Mesendoderm (in vitro differentiated cells): Measurements from ENCODE around the gene HABP2.

Experiments
- DNase-seq: peaks from one replicate; pipeline ENCODE4 v3.0.0; 2013
- H2AK5ac ChIP-seq: 2 replicates; pipeline ENCODE4 v1.6.1; 2013; ENCODE audit warnings: low read length, inconsistent platforms
- H2BK120ac ChIP-seq: 2 replicates; pipeline ENCODE4 v1.6.1; 2013; ENCODE audit warnings: low read depth, mild to moderate bottlenecking, low read length, moderate library complexity, mixed read lengths
- H2BK15ac ChIP-seq: replicated peaks from 2 replicates; pipeline ENCODE4 v1.6.1; 2013; ENCODE audit warnings: low read depth, mild to moderate bottlenecking, moderate library complexity
- H2BK5ac ChIP-seq: 2 replicates; pipeline ENCODE4 v1.6.1; 2013; ENCODE audit warnings: low read length, inconsistent platforms
- H3K18ac ChIP-seq: 2 replicates; pipeline ENCODE4 v1.6.1; 2013; ENCODE audit warnings: mild to moderate bottlenecking, low read length, mixed read lengths
- H3K23ac ChIP-seq: one replicate; pipeline ENCODE4 v1.6.1; 2013; ENCODE audit warnings: low read length
- H3K27ac ChIP-seq: 2 replicates; pipeline ENCODE4 v1.5.1; 2013; ENCODE audit warnings: low read depth, mild to moderate bottlenecking, inconsistent platforms, low read length, moderate library complexity
- H3K27me3 ChIP-seq: 2 replicates; pipeline ENCODE4 v1.6.1; 2013; ENCODE audit warnings: low read length, control low read depth, mild to moderate bottlenecking, inconsistent platforms; ENCODE audit not compliant: insufficient read depth, poor library complexity
- H3K36me3 ChIP-seq: 2 replicates; pipeline ENCODE4 v1.6.1; 2013; ENCODE audit warnings: low read length, inconsistent platforms; ENCODE audit not compliant: control insufficient read depth, insufficient read depth
- H3K4ac ChIP-seq: one replicate; pipeline ENCODE4 v1.6.1; 2013; ENCODE audit warnings: low read depth, mild to moderate bottlenecking, low read length, moderate library complexity
- H3K4me1 ChIP-seq: 2 replicates; pipeline ENCODE4 v1.6.1; 2013; ENCODE audit warnings: low read depth, low read length, inconsistent platforms; ENCODE audit not compliant: control insufficient read depth
- H3K4me2 ChIP-seq: 2 replicates; pipeline ENCODE4 v1.6.1; 2013; ENCODE audit warnings: low read length
- H3K4me3 ChIP-seq: 2 replicates; pipeline ENCODE4 v1.5.1; 2013; ENCODE audit warnings: mild to moderate bottlenecking, low read length
- H3K56ac ChIP-seq: one replicate; pipeline ENCODE4 v1.6.1; 2013; ENCODE audit warnings: low read length
- H3K79me1 ChIP-seq: 2 replicates; pipeline ENCODE4 v1.6.1; 2013; ENCODE audit warnings: low read length, inconsistent platforms
- H3K79me2 ChIP-seq: 2 replicates; pipeline ENCODE4 v1.6.1; 2013; ENCODE audit warnings: mild to moderate bottlenecking, low read length; ENCODE audit not compliant: control insufficient read depth, insufficient read depth
- H3K9ac ChIP-seq: 2 replicates; pipeline ENCODE4 v1.6.1; 2013; ENCODE audit warnings: low read length, inconsistent platforms
- H4K5ac ChIP-seq: one replicate; pipeline ENCODE4 v1.6.1; 2013; ENCODE audit warnings: low read length
- H4K8ac ChIP-seq: one replicate; pipeline ENCODE4 v1.6.1; 2013; ENCODE audit warnings: low read depth, mild to moderate bottlenecking, control low read depth, low read length, moderate library complexity
- WGBS: extraction: QIAGEN DNeasy Blood & Tissue Kit; methylation state at CpG from one replicate; pipeline ENCODE4 v1.1.7; 2013; ENCODE audit warnings: low lambda C conversion rate, missing lambda C conversion rate; ENCODE audit not compliant: insufficient coverage; ENCODE audit errors: extremely low coverage; 5-methylcytosine and 5-hydroxymethylcytosine counted together

Gene HABP2

DNA sequence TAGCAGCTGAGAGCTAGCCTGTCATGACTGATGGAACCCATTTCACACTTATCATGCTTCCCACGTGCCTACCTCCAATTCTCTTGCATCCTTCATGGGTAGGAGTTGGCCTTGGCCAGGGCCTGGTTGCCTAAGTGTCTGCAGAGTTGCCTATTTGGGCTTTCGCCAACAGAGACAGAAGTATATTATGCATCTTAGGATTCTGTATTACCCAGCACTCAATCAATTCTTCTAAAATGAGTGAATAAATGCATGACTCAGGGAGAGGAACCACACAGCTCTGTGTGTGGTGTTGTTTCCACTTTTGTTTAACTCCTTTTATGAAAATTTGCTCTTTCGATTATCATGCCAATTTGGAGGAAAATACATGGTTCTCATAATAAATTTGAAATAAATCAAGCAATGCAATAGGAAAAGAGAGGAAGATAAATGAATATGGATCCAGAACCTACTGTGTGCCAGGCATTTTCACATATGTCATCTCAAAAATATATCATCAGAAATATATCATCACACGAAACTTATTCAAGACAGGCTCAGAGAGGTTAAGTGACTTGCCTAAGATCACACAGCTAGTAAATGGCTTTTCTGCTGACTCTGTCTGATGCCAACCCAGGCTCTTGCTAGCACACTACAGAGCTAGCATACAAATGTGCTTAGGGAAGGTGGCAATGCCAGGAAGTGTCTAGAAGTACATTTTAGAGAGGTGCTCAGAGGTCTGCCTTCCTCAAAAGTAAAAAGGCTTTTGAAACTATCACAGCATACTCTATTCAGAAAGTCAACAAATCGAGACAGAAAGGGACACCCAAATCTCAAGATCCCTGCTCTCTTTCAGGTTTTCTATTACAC, 9.5 kb upstream of the HABP2 start:
- Histone ChIP-seq H3K56ac (no peak overlapping the region), H3K23ac (no peak overlapping the region), H3K79me2 (no peaks in the 10 kb centered on the region), H3K27me3 (no peaks in the 10 kb centered on the region), H3K4me1 (no peaks in the 10 kb centered on the region), H4K8ac (no peak overlapping the region), H3K4ac (no peak overlapping the region), H2BK15ac (no peak overlapping the region), H3K4me3 (no peak overlapping the region), H2AK5ac (no peak overlapping the region), H2BK120ac (no peak overlapping the region), H3K4me2 (no peak overlapping the region), H3K79me1 (no peaks in the 10 kb centered on the region), H3K9ac (no peak overlapping the region), H2BK5ac (no peak overlapping the region), H3K18ac (no peak overlapping the region), H3K36me3 (no peaks in the 10 kb centered on the region), H4K5ac (no peak overlapping the region), H3K27ac (no peak overlapping the region)
- DNase-seq: no peak
- WGBS: no CpG with 5 or more reads among the region's 5 CpGs

DNA sequence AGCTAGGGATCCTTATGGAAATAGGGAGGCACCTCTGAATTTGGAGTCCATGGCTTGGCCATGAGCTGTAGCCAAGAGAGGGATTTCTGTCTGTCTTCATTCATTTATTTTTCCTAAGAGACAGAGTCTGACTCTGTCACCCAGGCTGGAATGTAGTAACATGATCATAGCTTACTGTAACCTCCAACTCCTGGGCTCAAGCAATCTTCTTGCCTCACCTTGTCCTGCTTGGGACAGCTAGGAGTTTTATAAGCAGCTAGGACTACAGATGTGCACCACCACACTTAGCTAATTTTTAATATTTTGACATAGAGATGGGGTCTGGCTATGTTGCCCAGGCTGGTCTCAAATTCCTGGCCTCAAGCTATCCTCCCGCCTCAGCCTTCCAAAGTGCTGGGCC, 8.5 kb upstream of the HABP2 start:
- H3K79me1 ChIP-seq: no peaks in the 10 kb centered on the region
- H3K4me3 ChIP-seq: no peak overlapping the region
- no peak overlapping the region for H3K4ac ChIP-seq
- no peaks in the 10 kb centered on the region for H3K36me3 ChIP-seq
- no peaks in the 10 kb centered on the region for H3K27me3 ChIP-seq
- WGBS: no CpG with 5 or more reads among the region's 1 CpG
- H2AK5ac ChIP-seq: no peak overlapping the region
- H3K18ac ChIP-seq: no peak overlapping the region
- H3K4me1 ChIP-seq: no peaks in the 10 kb centered on the region
- no peak overlapping the region for H2BK5ac ChIP-seq
- H3K79me2 ChIP-seq: no peaks in the 10 kb centered on the region
- H3K56ac ChIP-seq: no peak overlapping the region
- H3K9ac ChIP-seq: no peak overlapping the region
- no peak overlapping the region for H3K23ac ChIP-seq
- H4K8ac ChIP-seq: no peak overlapping the region
- H3K27ac ChIP-seq: no peak overlapping the region
- no peak overlapping the region for H2BK120ac ChIP-seq
- H4K5ac ChIP-seq: no peak overlapping the region
- no peak for DNase-seq
- H3K4me2 ChIP-seq: no peak overlapping the region
- no peak overlapping the region for H2BK15ac ChIP-seq

DNA sequence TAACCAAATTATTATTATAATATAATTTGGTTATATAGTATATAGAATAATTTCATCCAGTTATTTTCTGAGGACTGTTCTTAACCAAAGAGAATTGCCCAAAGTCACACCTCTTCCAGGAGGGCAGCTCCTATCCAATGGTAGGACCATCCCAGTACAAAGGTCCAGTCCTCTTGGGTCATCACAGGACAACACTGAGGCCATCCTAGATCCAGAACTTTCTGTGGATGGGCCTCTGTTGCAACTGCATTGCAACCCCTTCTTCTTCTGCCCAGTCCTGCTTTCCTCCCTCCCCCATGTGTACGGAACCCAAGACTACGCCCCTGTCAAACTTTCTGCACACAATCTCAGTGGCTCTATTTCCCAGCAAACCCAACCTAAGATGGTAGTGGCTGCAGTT, 5.4 kb upstream of the HABP2 start:
- no peak for DNase-seq
- no peaks in the 10 kb centered on the region for H3K4me1 ChIP-seq
- no peak overlapping the region for H2BK120ac ChIP-seq
- no peak overlapping the region for H4K5ac ChIP-seq
- no peak overlapping the region for H2AK5ac ChIP-seq
- H3K18ac ChIP-seq: no peak overlapping the region
- H2BK15ac ChIP-seq: no peak overlapping the region
- H3K79me1 ChIP-seq: no peaks in the 10 kb centered on the region
- H2BK5ac ChIP-seq: no peak overlapping the region
- no peaks in the 10 kb centered on the region for H3K36me3 ChIP-seq
- H3K27ac ChIP-seq: no peak overlapping the region
- no peaks in the 10 kb centered on the region for H3K27me3 ChIP-seq
- H4K8ac ChIP-seq: no peak overlapping the region
- H3K4me2 ChIP-seq: no peak overlapping the region
- H3K56ac ChIP-seq: no peak overlapping the region
- H3K9ac ChIP-seq: no peak overlapping the region
- no CpG with 5 or more reads among the region's 2 CpGs for WGBS
- H3K23ac ChIP-seq: no peak overlapping the region
- H3K79me2 ChIP-seq: no peaks in the 10 kb centered on the region
- no peak overlapping the region for H3K4ac ChIP-seq
- no peak overlapping the region for H3K4me3 ChIP-seq

DNA sequence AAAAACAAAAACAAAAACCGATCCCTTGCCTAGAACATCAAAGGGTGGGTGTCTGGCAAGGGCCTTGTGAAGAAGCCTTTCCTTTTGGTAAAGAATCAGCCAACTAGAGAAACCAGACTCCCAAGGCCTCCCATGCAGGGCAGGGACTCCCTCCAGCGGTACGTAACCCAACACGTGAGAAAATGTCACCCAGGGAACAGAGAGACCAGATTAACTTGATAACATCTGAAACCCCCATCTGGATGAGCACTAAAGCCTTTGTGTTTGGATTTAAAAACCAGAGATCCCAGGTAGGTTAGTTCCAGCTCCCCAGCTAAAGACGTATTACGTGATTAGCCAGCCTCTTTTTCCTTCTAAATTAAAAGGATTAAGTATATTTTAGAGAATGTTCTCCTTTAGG, 3.0 kb upstream of the HABP2 start:
- no peak overlapping the region for H3K9ac ChIP-seq
- no peak overlapping the region for H3K23ac ChIP-seq
- no peaks in the 10 kb centered on the region for H3K4me1 ChIP-seq
- H3K79me2 ChIP-seq: no peaks in the 10 kb centered on the region
- H2AK5ac ChIP-seq: no peak overlapping the region
- no peaks in the 10 kb centered on the region for H3K79me1 ChIP-seq
- H4K8ac ChIP-seq: no peak overlapping the region
- no peak overlapping the region for H3K4me2 ChIP-seq
- H4K5ac ChIP-seq: no peak overlapping the region
- no CpG with 5 or more reads among the region's 6 CpGs for WGBS
- no peak overlapping the region for H3K56ac ChIP-seq
- no peak overlapping the region for H2BK5ac ChIP-seq
- H3K36me3 ChIP-seq: no peaks in the 10 kb centered on the region
- H3K27ac ChIP-seq: no peak overlapping the region
- no peak overlapping the region for H3K4me3 ChIP-seq
- H2BK15ac ChIP-seq: no peak overlapping the region
- H3K27me3 ChIP-seq: no peaks in the 10 kb centered on the region
- no peak overlapping the region for H3K18ac ChIP-seq
- H3K4ac ChIP-seq: no peak overlapping the region
- H2BK120ac ChIP-seq: no peak overlapping the region
- DNase-seq: no peak

DNA sequence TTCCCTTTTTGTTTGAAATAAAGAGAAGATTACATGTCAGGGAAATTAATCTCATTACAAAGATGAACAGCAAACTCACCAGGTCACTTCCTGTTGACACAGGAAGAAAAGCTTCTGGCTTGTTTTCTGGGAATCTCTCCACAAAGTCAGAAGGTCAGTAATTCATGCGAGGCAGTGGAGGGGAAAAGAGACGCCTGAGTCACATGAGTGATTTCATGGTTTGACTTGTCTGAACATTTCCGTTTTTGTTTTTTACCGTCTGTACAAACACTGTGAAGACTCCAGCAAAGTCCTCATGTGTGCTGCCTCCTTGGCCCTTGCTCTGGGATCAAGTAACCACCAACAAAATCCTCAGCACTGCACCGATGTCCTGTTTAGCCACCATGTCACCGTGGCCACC, 2.5 kb upstream of the HABP2 start:
- H3K27me3 ChIP-seq: no peaks in the 10 kb centered on the region
- WGBS: no CpG with 5 or more reads among the region's 6 CpGs
- no peak overlapping the region for H3K4me2 ChIP-seq
- no peak overlapping the region for H3K4ac ChIP-seq
- no peak overlapping the region for H3K23ac ChIP-seq
- no peak overlapping the region for H3K27ac ChIP-seq
- no peaks in the 10 kb centered on the region for H3K79me1 ChIP-seq
- H3K79me2 ChIP-seq: no peaks in the 10 kb centered on the region
- H2BK15ac ChIP-seq: no peak overlapping the region
- H3K4me3 ChIP-seq: no peak overlapping the region
- no peak overlapping the region for H3K9ac ChIP-seq
- no peaks in the 10 kb centered on the region for H3K36me3 ChIP-seq
- no peak overlapping the region for H4K5ac ChIP-seq
- no peaks in the 10 kb centered on the region for H3K4me1 ChIP-seq
- no peak overlapping the region for H2BK120ac ChIP-seq
- no peak overlapping the region for H3K18ac ChIP-seq
- no peak overlapping the region for H2AK5ac ChIP-seq
- H3K56ac ChIP-seq: no peak overlapping the region
- H2BK5ac ChIP-seq: no peak overlapping the region
- DNase-seq: no peak
- no peak overlapping the region for H4K8ac ChIP-seq

DNA sequence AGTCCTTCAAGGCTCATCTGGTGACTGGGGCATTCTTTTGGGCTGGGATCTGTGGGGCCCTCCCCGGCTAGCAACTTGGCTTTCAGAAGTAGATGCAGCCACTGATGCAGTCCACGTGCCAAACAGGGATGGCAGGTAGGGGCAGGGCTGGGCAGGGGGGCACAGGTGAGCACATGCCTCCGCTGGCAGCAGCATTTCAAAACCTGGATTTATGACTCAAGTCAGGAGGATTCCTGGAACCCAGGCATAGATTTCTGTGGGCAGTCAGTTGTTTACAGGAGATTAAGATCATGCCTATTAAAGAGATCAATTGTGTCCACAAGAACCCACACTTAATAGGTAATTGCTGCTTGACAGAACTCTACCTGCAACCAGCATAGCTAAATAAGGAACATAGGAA, 839 bp upstream of the HABP2 start:
- no CpG with 5 or more reads among the region's 3 CpGs for WGBS
- Histone ChIP-seq H3K4ac (no peak overlapping the region), H2BK5ac (no peak overlapping the region), H2BK120ac (no peak overlapping the region), H3K9ac (no peak overlapping the region), H3K4me3 (no peak overlapping the region), H3K27me3 (no peaks in the 10 kb centered on the region), H3K79me2 (no peaks in the 10 kb centered on the region), H4K5ac (no peak overlapping the region), H3K36me3 (no peaks in the 10 kb centered on the region), H2BK15ac (no peak overlapping the region), H3K4me1 (no peaks in the 10 kb centered on the region), H3K4me2 (no peak overlapping the region), H3K23ac (no peak overlapping the region), H3K56ac (no peak overlapping the region), H3K27ac (no peak overlapping the region), H3K79me1 (no peaks in the 10 kb centered on the region), H2AK5ac (no peak overlapping the region), H3K18ac (no peak overlapping the region), H4K8ac (no peak overlapping the region)
- DNase-seq: no peak
